ENCODE results near the gene SFXN1. TPM values are rescaled to one million over a fixed set of nuclear protein-coding genes. Genes with fewer than 3 reads are reported as not detected.

SFXN1 gene
- total RNA-seq, 1 donor = 86.8 TPM

DNA sequence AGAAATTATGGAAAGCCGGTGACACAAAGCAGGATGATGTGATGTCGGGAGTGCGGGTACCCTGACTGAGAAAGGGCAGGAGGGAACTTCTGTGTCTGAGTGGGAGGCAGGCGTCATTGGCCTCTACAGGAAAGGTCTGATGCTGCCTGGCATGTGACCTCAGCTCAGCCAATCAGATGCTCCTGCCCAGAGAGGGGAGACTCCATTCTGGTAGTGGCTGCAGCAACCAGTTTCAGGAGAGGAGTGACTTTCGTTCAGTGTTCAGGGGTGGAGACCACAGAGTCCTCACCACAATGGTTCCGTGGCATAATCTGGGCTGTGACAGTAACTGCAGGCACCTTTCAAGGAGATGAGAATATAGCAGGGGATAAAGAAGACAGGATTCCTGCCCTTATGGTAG lies 6.7 kb upstream of the SFXN1 start:
- TF ChIP-seq, protein P1, sequence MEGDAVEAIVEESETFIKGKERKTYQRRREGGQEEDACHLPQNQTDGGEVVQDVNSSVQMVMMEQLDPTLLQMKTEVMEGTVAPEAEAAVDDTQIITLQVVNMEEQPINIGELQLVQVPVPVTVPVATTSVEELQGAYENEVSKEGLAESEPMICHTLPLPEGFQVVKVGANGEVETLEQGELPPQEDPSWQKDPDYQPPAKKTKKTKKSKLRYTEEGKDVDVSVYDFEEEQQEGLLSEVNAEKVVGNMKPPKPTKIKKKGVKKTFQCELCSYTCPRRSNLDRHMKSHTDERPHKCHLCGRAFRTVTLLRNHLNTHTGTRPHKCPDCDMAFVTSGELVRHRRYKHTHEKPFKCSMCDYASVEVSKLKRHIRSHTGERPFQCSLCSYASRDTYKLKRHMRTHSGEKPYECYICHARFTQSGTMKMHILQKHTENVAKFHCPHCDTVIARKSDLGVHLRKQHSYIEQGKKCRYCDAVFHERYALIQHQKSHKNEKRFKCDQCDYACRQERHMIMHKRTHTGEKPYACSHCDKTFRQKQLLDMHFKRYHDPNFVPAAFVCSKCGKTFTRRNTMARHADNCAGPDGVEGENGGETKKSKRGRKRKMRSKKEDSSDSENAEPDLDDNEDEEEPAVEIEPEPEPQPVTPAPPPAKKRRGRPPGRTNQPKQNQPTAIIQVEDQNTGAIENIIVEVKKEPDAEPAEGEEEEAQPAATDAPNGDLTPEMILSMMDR (IDR thresholded peaks at IDR 0.05; ENCODE audit: insufficient read depth, low read depth, low read length) = no peak
- no peak overlapping the region for H3K4me3 ChIP-seq (ENCODE audit: low read depth, low read length)
- no peak for DNase-seq (ENCODE audit: low read depth)

DNA sequence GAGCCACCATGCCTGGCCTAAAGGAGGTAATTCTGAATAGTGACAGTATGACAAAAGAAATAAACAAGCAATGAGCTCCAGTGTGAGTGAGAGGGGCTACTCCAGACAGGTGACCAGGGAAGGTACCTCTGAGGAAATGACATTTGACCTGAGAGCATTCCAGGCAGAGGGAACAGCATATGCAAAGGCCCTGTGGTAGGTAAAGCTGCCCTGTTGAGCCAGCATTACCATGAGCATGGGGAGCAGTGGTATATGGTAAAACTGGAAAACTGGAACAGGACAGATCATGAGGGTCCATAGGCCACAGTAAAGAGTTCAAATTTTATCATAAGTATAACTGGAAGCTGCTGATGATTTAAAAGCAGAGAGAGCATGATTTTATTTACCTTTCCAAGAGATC lies 6.0 kb upstream of the SFXN1 start:
- TF ChIP-seq, protein P1 (IDR thresholded peaks at IDR 0.05; ENCODE audit: insufficient read depth, low read depth, low read length) = no peak
- no peak for DNase-seq (ENCODE audit: low read depth)
- H3K4me3 ChIP-seq (ENCODE audit: low read depth, low read length) = no peak overlapping the region

DNA sequence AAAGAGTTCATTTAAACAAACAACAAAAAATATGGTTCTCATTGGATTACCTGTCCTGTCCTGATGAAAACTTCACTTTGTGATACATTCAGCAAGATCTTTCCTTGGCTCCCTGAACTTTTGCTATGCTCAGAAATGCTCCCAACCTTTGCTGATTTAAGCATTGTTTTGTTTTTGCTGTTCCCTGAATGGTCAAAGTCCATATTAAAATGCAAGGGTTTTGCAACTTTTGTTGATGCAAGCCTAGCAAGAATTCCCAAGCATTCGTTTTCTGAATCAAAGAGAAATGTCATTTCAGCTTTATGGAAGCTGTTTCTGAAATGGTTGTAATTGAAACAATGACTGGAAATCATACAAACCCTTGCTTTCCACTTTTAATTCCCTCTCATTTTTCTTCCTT lies 3.1 kb upstream of the SFXN1 start:
- peak; percentile 33 for DNase-seq (ENCODE audit: low read depth)
- TF ChIP-seq, protein P1 (IDR thresholded peaks at IDR 0.05; ENCODE audit: insufficient read depth, low read depth, low read length) = no peak
- H3K4me3 ChIP-seq (ENCODE audit: low read depth, low read length) = no peak overlapping the region

DNA sequence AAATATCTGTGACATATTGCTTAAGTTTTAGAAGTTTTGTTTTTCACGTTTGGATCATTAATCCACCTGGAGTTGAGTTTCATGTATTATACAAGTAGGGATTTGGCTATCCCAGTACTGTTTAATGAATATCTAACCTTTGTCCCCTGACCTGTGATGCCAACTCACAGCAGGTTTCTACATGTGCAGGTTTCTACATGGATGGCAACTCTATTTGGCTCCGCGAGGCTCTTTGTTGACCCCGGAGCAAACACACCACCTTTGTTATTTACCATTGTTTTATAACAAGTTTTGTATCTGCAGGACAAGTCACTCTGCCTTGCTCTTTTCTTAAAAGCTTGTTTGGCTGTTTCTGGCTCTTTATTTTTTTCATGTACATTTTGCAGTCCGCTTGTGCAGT lies 920 bp upstream of the SFXN1 start:
- DNase-seq (ENCODE audit: low read depth) = no peak
- no peak overlapping the region for H3K4me3 ChIP-seq (ENCODE audit: low read depth, low read length)
- TF ChIP-seq, protein P1 (IDR thresholded peaks at IDR 0.05; ENCODE audit: insufficient read depth, low read depth, low read length) = no peak

DNA sequence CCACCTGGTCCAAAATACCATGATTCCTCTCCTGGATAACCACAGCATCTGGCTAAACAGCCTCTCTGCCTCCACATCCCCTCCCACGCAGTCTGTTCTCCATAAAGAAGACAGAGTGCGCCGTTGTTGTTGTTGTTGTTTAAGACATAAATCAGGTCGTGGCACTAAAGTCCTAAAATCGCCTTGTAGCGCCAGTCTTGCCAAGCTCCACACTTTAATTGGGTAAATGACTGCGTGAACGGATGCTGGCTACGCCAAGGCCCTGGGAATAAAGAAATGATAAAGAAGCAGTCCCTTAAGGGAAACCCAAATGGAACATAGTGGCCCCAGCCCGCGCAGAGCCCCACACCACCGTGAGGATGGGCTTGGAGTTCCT lies 364 bp upstream of the SFXN1 start:
- TF ChIP-seq, protein P1 (IDR thresholded peaks at IDR 0.05; ENCODE audit: insufficient read depth, low read depth, low read length) = no peak
- H3K4me3 ChIP-seq (ENCODE audit: low read depth, low read length) = peak overlapping the region; percentile 92
- DNase-seq (ENCODE audit: low read depth) = peak; percentile 58

DNA sequence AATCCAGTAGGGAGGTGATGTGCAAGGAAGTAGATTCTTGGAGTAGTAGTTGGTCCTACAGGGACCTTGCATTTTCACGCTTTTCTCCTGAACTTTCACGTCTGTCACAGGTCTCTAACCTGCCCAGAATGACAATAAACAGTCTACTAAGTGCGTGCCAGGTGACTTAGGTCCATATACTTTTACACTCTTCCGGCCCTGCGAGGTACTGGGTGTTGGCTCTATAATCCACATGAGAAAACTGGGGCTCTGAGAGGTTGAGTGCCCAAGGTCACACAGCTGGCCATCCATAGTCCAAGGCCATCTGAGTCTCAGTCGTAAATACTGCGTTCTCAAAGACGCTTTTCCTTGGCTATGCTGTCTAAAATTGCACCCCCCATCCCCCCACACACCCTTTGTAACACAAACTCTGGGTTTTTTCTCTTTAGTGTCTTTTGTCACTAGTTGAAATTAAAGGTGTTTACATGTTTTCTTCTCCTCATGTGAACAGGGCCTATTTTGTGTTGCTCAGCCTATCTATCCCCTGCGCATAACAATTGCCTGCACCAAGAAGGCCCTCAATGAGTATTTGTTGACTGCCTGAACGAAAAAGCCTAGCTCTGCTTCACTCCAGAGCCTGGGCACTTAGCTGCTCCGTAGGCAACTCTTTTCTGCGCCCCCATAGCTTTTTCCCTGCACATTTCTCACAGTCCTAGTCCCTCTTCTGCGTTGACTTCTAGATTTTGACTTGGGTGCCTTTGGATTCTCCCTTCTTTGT lies 943 bp downstream of the SFXN1 start:
- no peak for DNase-seq (ENCODE audit: low read depth)
- peak overlapping the region; percentile 92 for H3K4me3 ChIP-seq (ENCODE audit: low read depth, low read length)
- TF ChIP-seq, protein P1 (IDR thresholded peaks at IDR 0.05; ENCODE audit: insufficient read depth, low read depth, low read length) = no peak

DNA sequence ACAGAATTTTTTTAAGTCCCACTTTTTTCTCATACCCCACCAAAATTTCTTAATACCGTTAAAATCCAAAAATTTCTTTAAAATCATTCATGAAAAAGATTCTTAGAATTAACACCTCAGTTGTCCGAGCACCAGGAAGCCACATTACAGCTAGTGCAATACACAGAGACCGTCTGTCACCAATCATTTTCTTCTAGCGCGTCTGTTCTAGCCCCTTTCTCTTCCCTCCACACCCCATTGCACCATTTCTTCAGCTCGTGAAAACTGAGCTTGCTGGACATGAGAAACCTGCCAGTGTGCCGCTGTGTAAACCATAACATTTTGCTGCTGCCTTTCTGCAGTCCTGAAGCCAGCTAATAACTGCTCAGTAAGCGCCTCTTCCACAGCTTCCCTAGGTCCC lies 5.0 kb downstream of the SFXN1 start:
- no peak for DNase-seq (ENCODE audit: low read depth)
- TF ChIP-seq, protein P1 (IDR thresholded peaks at IDR 0.05; ENCODE audit: insufficient read depth, low read depth, low read length) = no peak
- no peak overlapping the region for H3K4me3 ChIP-seq (ENCODE audit: low read depth, low read length)
